Vagina (tissue), 2 donors: ENCODE data around the gene SERPINE2.

ENCODE experiments used
- POLR2A ChIP-seq, 2 donors: fragments of 450-650 bp; IDR thresholded peaks; one replicate each; pipeline ENCODE4 v1.6.1; 2017; ENCODE audit warnings: antibody characterized with exemption in 2 of 2, mild to moderate bottlenecking in 2 of 2, moderate library complexity in 2 of 2
- POLR2AphosphoS5 ChIP-seq, 2 donors: sonication (generic); formaldehyde crosslinking; IDR thresholded peaks; one replicate each; pipeline ENCODE4 v1.9.0; 2017; ENCODE audit warnings: antibody characterized with exemption in 2 of 2, mild to moderate bottlenecking in 2 of 2, low read depth in 1 of 2; ENCODE audit not compliant: insufficient read depth in 1 of 2
- TF ChIP-seq, protein P1 (sequence below), 3 experiments: fragments of 450-650 bp in 2 of 3; fragments of 200-600 bp in 1 of 3; sonication (generic) in 1 of 3; IDR thresholded peaks; one replicate each; pipeline ENCODE4 v1.5.1; 2017 to 2019; ENCODE audit warnings: antibody characterized with exemption in 3 of 3, mild to moderate bottlenecking in 2 of 3, moderate library complexity in 2 of 3

DNA sequence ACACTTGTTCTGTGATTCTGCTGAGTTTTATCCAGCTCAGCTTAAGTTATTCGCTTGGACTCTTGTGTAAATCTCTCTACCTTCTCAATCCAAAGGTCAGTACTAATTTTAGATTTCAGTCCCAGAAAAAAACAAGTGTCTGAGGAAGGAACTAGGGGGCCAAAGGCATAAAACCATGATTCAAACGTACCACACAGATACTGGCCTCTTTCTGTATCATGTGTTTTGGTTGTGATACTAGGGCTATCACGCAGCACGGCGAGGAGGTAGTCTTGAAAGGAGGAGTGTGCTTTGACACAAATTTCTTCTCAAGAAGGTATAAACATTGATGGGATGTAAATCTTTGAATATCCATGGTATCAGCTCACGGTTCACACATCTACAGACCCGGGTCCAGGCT lies 8.3 kb downstream of the SERPINE2 start:
- TF ChIP-seq, protein P1, sequence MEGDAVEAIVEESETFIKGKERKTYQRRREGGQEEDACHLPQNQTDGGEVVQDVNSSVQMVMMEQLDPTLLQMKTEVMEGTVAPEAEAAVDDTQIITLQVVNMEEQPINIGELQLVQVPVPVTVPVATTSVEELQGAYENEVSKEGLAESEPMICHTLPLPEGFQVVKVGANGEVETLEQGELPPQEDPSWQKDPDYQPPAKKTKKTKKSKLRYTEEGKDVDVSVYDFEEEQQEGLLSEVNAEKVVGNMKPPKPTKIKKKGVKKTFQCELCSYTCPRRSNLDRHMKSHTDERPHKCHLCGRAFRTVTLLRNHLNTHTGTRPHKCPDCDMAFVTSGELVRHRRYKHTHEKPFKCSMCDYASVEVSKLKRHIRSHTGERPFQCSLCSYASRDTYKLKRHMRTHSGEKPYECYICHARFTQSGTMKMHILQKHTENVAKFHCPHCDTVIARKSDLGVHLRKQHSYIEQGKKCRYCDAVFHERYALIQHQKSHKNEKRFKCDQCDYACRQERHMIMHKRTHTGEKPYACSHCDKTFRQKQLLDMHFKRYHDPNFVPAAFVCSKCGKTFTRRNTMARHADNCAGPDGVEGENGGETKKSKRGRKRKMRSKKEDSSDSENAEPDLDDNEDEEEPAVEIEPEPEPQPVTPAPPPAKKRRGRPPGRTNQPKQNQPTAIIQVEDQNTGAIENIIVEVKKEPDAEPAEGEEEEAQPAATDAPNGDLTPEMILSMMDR (IDR thresholded peaks at IDR 0.05), result no peak
- TF ChIP-seq POLR2A (IDR thresholded peaks at IDR 0.05), result no peak
- no peak for TF ChIP-seq POLR2AphosphoS5 (IDR thresholded peaks at IDR 0.05; ENCODE audit: insufficient read depth in 1 of 2, low read depth in 1 of 2)
